ENCODE data around the gene MAGI1. TPM values are rescaled to one million over a fixed set of nuclear protein-coding genes. Genes with fewer than 3 reads are reported as not detected.

Gene MAGI1
- total and polyA plus RNA-seq, 7 donors: 10.2 to 54.0 (median 29.8) TPM

DNA sequence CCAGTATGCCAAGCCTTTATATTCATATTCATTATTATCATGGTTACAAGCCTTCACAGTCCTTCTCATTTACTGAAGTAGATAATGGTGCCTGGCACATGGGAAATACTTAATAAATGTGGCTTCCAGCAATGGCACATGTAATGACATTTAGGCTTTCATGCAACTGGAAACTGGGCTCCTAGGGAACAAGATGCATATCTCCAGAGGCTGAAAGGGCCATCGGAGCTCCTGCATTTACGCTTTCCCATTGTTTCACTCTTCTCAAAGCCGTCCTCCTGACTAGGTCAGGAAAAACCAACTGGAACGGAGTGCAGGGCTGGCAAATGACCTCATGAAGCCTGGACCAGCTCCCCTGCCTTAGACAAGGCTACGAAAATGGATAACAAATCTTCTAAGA lies 474.9 kb downstream of the MAGI1 start:
- H3K4me3 ChIP-seq: no peak overlapping the region
- no peak for TF ChIP-seq EP300 (IDR thresholded peaks at IDR 0.05)
- TF ChIP-seq CTCF (IDR thresholded peaks at IDR 0.05): no peak
- no peak for TF ChIP-seq POLR2A (IDR thresholded peaks at IDR 0.05)
- no peak for TF ChIP-seq POLR2AphosphoS5 (IDR thresholded peaks at IDR 0.05)
- no peaks in the 10 kb centered on the region for H3K36me3 ChIP-seq
- DNase-seq: no peak
- H3K9me3 ChIP-seq: no peaks in the 10 kb centered on the region
- no peaks in the 10 kb centered on the region for H3K27me3 ChIP-seq
- intact Hi-C loops (cut with DNase I): no loop called here
- no peak overlapping the region for H3K27ac ChIP-seq
- peaks cover 0 to 10% (median 9%) of the 10 kb centered on the region in 4 donors for H3K4me1 ChIP-seq
- WGBS, 2 donors: 90 to 95% methylated on average over 5 of the region's 5 CpGs

DNA sequence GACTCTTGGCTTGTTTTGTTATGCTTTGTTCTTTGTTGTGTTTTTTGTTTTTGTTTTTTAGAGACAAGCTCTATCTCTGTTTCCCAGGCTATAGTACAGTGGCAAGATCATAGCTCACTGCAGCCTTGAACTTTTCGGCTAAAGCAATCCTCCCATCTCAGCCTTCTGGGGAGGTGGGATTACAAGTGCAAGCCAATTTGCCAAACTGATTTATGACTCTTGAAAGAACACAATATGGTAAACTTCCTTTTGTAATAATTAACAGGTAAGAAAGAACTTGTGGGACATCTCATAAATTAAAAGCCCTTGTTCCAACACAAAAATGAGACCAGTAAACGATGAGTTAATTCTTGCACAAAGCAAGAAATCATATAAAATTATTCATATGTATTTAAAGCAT lies 476.3 kb downstream of the MAGI1 start:
- no peaks in the 10 kb centered on the region for H3K9me3 ChIP-seq
- H3K27ac ChIP-seq: no peak overlapping the region
- H3K36me3 ChIP-seq: no peaks in the 10 kb centered on the region
- no peaks in the 10 kb centered on the region for H3K27me3 ChIP-seq
- no peak for DNase-seq
- no peaks in the 10 kb centered on the region for H3K4me1 ChIP-seq
- H3K4me3 ChIP-seq: no peak overlapping the region
- WGBS, 2 donors: 66 to 79% methylated on average over 2 of the region's 2 CpGs
- no peak for TF ChIP-seq POLR2AphosphoS5 (IDR thresholded peaks at IDR 0.05)
- TF ChIP-seq CTCF (IDR thresholded peaks at IDR 0.05): no peak
- TF ChIP-seq POLR2A (IDR thresholded peaks at IDR 0.05): no peak
- no peak for TF ChIP-seq EP300 (IDR thresholded peaks at IDR 0.05)
- intact Hi-C loops (cut with DNase I): no loop called here

GRCh38 chr3:65561617-65562016 lies 477.1 kb downstream of the MAGI1 start:
- WGBS, 2 donors: 78 to 81% methylated on average over 3 of the region's 3 CpGs
- peaks cover 0 to 4% (median 0%) of the 10 kb centered on the region in 4 donors for H3K4me1 ChIP-seq
- no peaks in the 10 kb centered on the region for H3K27me3 ChIP-seq
- H3K36me3 ChIP-seq: no peaks in the 10 kb centered on the region
- DNase-seq: no peak
- H3K9me3 ChIP-seq: no peaks in the 10 kb centered on the region
- TF ChIP-seq CTCF (IDR thresholded peaks at IDR 0.05) (no peak), POLR2AphosphoS5 (IDR thresholded peaks at IDR 0.05) (no peak), POLR2A (IDR thresholded peaks at IDR 0.05) (no peak), EP300 (IDR thresholded peaks at IDR 0.05) (no peak)
- H3K4me3 ChIP-seq: no peak overlapping the region
- no peak overlapping the region for H3K27ac ChIP-seq
- intact Hi-C loops (cut with DNase I): no loop called here

- no peaks in the 10 kb centered on the region for H3K36me3 ChIP-seq
- H3K27ac ChIP-seq: no peak overlapping the region
- TF ChIP-seq POLR2AphosphoS5 (IDR thresholded peaks at IDR 0.05) (no peak), POLR2A (IDR thresholded peaks at IDR 0.05) (no peak), EP300 (IDR thresholded peaks at IDR 0.05) (no peak), CTCF (IDR thresholded peaks at IDR 0.05) (no peak)
- intact Hi-C loops (cut with DNase I): no loop called here
- WGBS, 2 donors: 52 to 81% methylated on average over 4 of the region's 4 CpGs
- no peaks in the 10 kb centered on the region for H3K9me3 ChIP-seq
- peaks cover 0 to 8% (median 0%) of the 10 kb centered on the region in 4 donors for H3K4me1 ChIP-seq
- no peak overlapping the region for H3K4me3 ChIP-seq
- DNase-seq: no peak
- no peaks in the 10 kb centered on the region for H3K27me3 ChIP-seq
Measured at GRCh38 chr3:65560901-65561300, 477.8 kb downstream of the MAGI1 start.

DNA sequence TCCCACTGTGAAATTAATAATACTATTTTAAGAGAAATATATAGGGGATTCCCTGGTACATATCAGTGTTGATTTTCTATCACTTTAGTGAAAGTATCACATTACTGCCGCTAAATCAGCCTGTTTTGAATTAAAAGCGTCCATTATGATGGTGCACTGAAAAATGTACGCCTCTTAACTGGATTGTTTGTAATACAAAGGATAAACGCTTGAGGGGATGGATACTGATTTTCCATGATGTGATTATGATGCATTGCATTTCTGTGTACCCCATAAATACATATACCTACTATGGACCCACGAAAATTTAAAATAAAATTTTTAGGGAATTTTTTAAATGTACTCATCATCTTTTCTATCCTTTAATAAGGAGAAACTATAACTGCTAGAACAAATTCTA lies 478.6 kb downstream of the MAGI1 start:
- no peak for TF ChIP-seq CTCF (IDR thresholded peaks at IDR 0.05)
- no peak for TF ChIP-seq POLR2A (IDR thresholded peaks at IDR 0.05)
- TF ChIP-seq EP300 (IDR thresholded peaks at IDR 0.05): no peak
- TF ChIP-seq POLR2AphosphoS5 (IDR thresholded peaks at IDR 0.05): no peak
- H3K4me1 ChIP-seq: peaks cover 0 to 8% (median 0%) of the 10 kb centered on the region in 4 donors
- intact Hi-C loops (cut with DNase I): no loop called here

More for the DNA sequence above, 478.6 kb downstream of the MAGI1 start:
- H3K36me3 ChIP-seq: no peaks in the 10 kb centered on the region
- no peak overlapping the region for H3K27ac ChIP-seq
- DNase-seq: no peak
- H3K9me3 ChIP-seq: no peaks in the 10 kb centered on the region
- 90 to 93% methylated on average over 5 of the region's 5 CpGs for WGBS, 2 donors
- H3K4me3 ChIP-seq: no peak overlapping the region
- no peaks in the 10 kb centered on the region for H3K27me3 ChIP-seq
